AG04449 (cell line): ENCODE measurements around the gene PDSS2.

Experiments used
- CTCF ChIA-PET: fragments of 350-600 bp; formaldehyde crosslinking; extraction: SDS; loops from one replicate; lab custom pipeline; 2021; ENCODE audit warnings: antibody characterized with exemption; lab: Yijun Ruan, JAX
- POLR2A ChIA-PET: fragments of 400-600, 350-600 bp; formaldehyde crosslinking; extraction: SDS; loops from one replicate; lab custom pipeline; 2020; ENCODE audit warnings: antibody characterized with exemption, inconsistent platforms; lab: Yijun Ruan, JAX
- DNase-seq: peaks from one replicate; pipeline ENCODE4 v3.0.0-alpha.2; 2010; ENCODE audit warnings: low read depth, low spot score
- H3K4me3 ChIP-seq: 2 replicates; pipeline ENCODE4 v1.5.1; 2011; ENCODE audit warnings: low read depth, mild to moderate bottlenecking, control low read depth, low read length
- TF ChIP-seq, protein P1 (sequence below): IDR thresholded peaks from one replicate; pipeline ENCODE4 v1.5.1; 2011; ENCODE audit warnings: mild to moderate bottlenecking, moderate library complexity, low read length, control low read depth, inconsistent platforms; ENCODE audit not compliant: insufficient read depth; ENCODE audit errors: missing control alignments

The PDSS2 gene

DNA sequence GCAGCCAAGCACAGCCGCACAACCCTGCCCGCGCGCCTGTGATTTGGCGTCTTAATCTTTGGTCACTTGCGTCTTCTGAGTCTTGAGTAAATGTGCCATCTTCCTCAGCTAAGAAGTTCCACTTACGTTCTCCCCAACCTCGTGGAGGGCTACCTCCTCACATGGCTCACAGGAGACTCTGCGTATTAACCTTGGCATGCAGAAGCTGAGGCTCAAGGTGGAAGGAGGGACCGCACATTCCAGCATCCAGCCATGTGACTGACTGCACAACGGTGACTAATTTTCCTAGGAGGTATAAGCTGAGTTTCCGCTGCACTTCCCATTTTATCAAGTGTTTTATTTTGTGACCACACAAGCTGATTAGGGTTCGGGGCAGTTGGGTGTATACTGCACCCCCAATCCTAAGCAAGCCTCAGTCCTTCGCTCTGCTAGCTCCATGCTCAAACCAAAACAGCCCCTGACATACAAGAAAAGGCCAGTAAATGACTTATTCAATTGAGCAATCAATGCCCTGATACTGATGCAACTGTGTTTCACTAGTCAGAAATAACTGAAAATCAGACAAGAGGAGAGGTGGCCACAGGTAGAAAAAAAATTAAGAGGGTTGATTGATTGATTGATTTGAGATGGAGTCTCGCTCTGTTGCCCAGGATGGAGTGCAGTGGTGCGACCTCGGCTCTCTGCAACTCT lies 351.0 kb downstream of the PDSS2 start:
- POLR2A ChIA-PET, result no interaction called here
- CTCF ChIA-PET, result no interaction called here

GRCh38 chr6:107107791-107108190 lies 351.6 kb downstream of the PDSS2 start:
- ChIA-PET CTCF (no interaction called here), POLR2A (no interaction called here)
- no peak for DNase-seq
- no peak overlapping the region for H3K4me3 ChIP-seq
- TF ChIP-seq, protein P1, sequence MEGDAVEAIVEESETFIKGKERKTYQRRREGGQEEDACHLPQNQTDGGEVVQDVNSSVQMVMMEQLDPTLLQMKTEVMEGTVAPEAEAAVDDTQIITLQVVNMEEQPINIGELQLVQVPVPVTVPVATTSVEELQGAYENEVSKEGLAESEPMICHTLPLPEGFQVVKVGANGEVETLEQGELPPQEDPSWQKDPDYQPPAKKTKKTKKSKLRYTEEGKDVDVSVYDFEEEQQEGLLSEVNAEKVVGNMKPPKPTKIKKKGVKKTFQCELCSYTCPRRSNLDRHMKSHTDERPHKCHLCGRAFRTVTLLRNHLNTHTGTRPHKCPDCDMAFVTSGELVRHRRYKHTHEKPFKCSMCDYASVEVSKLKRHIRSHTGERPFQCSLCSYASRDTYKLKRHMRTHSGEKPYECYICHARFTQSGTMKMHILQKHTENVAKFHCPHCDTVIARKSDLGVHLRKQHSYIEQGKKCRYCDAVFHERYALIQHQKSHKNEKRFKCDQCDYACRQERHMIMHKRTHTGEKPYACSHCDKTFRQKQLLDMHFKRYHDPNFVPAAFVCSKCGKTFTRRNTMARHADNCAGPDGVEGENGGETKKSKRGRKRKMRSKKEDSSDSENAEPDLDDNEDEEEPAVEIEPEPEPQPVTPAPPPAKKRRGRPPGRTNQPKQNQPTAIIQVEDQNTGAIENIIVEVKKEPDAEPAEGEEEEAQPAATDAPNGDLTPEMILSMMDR, result no peak

More for the DNA sequence above, 351.0 kb downstream of the PDSS2 start:
- no peak overlapping the region for H3K4me3 ChIP-seq
- TF ChIP-seq, protein P1, result no peak
- no peak for DNase-seq

DNA sequence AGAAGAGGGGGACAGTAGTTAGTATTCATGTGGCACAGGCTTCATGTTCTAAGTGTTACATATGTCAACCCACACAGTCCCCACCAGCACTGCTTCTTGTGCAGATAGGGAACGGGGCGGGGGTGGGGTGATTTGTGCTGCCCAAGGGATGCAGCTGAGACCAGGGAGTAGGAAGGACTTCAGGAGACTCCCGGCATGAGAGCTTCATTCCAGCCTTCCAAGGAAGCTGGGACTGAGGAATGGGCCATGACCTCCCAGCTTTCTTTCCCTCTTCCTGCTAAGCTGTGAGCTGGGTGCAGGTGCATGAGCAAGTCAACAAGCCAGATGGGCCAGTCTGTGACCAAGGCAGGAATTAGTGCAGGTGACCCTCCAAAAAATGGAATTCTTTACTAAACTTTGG lies 353.2 kb downstream of the PDSS2 start:
- no peak overlapping the region for H3K4me3 ChIP-seq
- no peak for DNase-seq
- ChIA-PET POLR2A (no interaction called here), CTCF (interaction anchor here (1.8 kb wide), 1 partner anchor 8 kb away, joined by 9 read pairs; no protein-coding TSS in a partner anchor)
- TF ChIP-seq, protein P1, result no peak

DNA sequence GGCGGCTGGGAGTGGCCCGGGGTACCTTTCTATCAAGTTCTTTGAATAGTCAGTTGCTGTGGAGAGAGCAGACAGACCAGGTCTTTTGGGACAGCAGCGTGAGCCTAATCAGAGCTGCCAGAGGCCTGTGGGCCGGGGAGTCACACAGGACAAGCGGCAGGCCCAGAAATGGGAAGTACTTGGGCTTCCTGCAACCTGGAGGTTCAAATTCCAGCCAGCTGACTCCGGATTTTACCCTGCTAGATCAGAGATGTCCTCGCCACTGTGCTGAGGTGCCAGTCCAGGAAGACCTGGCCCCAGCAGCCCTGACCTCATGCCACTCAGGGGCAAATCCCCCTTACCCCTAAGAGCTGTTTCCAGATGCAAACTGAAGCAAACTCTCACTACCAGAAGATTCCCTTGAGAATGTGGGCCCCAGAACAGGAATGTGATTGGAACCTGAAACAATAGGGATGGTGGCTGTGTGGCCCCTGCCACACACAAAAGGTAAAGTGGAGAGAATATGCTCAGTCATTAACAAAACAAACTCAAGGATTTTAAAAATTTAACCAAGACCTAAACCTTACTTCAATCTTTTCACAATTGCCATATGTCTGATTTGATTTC lies 353.8 kb downstream of the PDSS2 start:
- ChIA-PET POLR2A (no interaction called here), CTCF (interaction anchor here (1.8 kb wide), 1 partner anchor 8 kb away, joined by 9 read pairs; no protein-coding TSS in a partner anchor)
- no peak for DNase-seq

DNA sequence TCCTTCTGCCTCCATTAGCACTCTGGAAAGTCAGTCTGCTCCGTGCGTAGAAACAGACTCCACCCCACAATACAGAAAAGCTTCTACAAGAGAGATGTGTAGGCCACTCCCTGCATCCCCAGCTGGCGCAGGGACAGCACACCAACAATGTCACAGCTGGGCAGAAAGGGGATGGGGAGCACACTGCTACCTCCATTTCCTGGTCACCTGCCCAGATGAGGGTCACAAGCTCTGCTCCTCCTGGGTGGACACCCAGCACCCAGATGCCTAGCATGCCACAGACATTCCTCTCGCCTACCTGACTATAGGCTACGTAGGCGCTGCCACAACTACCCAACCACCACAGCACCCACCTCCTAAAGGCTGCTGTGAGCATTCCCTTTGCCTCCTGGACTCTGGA lies 356.3 kb downstream of the PDSS2 start:
- POLR2A ChIA-PET, result no interaction called here
- CTCF ChIA-PET, result interaction anchor here (0.8 to 1.7 kb wide), 3 partner anchors 11 to 75 kb away, joined by 3 to 10 read pairs (median 6); partner anchors contain the start of gene MTRES1
- TF ChIP-seq, protein P1, result no peak
- no peak for DNase-seq
- H3K4me3 ChIP-seq, result no peak overlapping the region

More for the DNA sequence above, 353.8 kb downstream of the PDSS2 start:
- TF ChIP-seq, protein P1, result no peak
- H3K4me3 ChIP-seq, result no peak overlapping the region
